22Rv1 (cell line): ENCODE measurements around the gene VANGL2.

ENCODE experiments used
- H3K27ac ChIP-seq: fragments of 450-650 bp; 2 replicates; pipeline ENCODE4 v1.5.1; 2017
- ZFX ChIP-seq: fragments of 450-650 bp; IDR thresholded peaks from 2 replicates; pipeline ENCODE4 v1.6.1; 2017; ENCODE audit warnings: antibody characterized with exemption, borderline replicate concordance
- TF ChIP-seq, protein P1 (sequence below): fragments of 450-650 bp; IDR thresholded peaks from 2 replicates; pipeline ENCODE4 v1.5.1; 2017; ENCODE audit warnings: mild to moderate bottlenecking

VANGL2 gene

DNA sequence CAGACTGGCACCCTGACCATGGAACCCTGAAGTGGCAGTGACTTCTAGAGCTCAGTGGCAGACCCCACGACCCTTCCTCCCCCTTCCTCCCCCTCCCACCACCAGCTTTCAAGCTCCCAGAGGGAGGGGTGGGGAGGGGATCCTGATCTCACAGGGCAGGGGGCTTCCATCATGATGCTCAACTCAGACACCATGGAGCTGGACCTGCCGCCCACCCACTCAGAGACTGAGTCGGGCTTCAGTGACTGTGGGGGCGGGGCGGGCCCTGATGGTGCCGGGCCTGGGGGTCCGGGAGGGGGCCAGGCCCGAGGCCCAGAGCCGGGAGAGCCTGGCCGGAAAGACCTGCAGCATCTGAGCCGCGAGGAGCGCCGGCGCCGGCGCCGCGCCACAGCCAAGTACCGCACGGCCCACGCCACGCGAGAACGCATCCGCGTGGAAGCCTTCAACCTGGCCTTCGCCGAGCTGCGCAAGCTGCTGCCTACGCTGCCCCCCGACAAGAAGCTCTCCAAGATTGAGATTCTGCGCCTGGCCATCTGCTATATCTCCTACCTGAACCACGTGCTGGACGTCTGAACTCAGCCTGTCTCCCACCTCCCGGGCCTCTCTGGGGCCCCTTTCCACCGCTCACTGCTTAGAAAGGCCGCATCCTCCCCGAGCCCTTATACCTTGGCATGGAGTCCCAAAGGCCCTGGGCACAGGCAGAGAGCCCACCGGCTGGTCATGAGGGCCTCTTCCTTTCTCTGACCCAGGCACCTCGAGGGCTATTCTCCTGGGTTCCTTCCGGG is 29.6 kb upstream of the VANGL2 start:
- TF ChIP-seq ZFX, result no peak
- TF ChIP-seq, protein P1, sequence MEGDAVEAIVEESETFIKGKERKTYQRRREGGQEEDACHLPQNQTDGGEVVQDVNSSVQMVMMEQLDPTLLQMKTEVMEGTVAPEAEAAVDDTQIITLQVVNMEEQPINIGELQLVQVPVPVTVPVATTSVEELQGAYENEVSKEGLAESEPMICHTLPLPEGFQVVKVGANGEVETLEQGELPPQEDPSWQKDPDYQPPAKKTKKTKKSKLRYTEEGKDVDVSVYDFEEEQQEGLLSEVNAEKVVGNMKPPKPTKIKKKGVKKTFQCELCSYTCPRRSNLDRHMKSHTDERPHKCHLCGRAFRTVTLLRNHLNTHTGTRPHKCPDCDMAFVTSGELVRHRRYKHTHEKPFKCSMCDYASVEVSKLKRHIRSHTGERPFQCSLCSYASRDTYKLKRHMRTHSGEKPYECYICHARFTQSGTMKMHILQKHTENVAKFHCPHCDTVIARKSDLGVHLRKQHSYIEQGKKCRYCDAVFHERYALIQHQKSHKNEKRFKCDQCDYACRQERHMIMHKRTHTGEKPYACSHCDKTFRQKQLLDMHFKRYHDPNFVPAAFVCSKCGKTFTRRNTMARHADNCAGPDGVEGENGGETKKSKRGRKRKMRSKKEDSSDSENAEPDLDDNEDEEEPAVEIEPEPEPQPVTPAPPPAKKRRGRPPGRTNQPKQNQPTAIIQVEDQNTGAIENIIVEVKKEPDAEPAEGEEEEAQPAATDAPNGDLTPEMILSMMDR, result no peak
- no peak overlapping the region for H3K27ac ChIP-seq

DNA sequence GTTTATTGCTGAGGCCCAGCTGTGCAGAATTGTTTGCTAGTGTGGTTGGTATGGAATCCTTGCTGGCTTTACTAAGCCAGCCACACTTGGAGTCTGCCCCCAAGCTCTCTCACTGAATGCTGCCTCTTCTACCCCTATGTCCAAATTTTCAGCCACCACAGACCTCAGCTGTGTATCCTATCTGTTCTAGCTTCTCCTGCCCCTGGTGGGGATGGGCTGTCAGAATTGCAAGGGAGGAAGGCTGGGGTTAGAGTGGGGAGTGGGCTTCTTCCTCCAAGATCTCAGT is 29.1 kb upstream of the VANGL2 start:
- H3K27ac ChIP-seq, result no peak overlapping the region
- TF ChIP-seq, protein P1, result no peak
- no peak for TF ChIP-seq ZFX

GRCh38 chr1:160371756-160372155 is 28.6 kb upstream of the VANGL2 start:
- TF ChIP-seq, protein P1, result no peak
- TF ChIP-seq ZFX, result no peak

GRCh38 chr1:160373696-160374095 is 26.7 kb upstream of the VANGL2 start:
- TF ChIP-seq, protein P1, result no peak
- no peak for TF ChIP-seq ZFX
- H3K27ac ChIP-seq, result no peak overlapping the region

More at GRCh38 chr1:160371756-160372155, 28.6 kb upstream of the VANGL2 start:
- H3K27ac ChIP-seq, result no peak overlapping the region

DNA sequence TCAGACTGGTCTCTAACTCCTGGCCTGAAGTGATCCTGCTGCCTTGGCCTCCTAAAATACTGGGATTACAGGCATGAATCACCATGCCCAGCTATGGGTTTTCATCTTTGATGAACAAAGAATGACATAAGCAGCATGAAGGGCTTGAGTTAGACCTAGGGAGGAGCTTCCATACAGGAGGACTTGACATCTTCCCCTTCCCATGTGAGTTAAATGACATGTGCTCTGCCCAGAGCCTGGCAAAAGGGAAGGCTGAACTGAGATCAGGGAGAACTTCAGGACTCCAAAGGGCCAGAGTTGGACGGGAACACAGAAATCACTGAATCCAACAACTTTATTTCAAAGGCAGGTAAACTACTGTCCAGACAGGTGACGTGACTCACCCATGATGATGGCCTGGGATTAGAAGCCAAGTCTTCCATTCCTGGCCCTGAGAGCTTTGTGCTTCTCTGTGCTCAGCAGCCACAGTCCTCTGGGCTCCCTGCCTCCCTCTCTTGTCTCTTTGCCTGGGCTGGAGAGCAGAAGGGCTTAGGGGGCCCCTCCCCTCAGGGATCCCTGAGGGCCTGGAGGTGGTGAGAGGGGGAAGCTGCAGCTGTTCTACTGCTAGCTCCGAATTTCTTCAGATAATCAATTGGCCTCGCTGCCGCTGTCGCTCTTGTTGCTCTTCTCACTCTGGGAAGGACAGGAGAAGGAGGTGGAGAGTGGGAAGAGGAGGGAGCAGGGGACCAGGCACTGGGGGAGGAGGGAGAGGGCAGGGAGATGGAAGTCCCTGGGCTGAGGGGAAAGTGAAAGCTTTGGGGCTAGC is 25.9 kb upstream of the VANGL2 start:
- no peak overlapping the region for H3K27ac ChIP-seq
- TF ChIP-seq ZFX, result no peak
- TF ChIP-seq, protein P1, result no peak

DNA sequence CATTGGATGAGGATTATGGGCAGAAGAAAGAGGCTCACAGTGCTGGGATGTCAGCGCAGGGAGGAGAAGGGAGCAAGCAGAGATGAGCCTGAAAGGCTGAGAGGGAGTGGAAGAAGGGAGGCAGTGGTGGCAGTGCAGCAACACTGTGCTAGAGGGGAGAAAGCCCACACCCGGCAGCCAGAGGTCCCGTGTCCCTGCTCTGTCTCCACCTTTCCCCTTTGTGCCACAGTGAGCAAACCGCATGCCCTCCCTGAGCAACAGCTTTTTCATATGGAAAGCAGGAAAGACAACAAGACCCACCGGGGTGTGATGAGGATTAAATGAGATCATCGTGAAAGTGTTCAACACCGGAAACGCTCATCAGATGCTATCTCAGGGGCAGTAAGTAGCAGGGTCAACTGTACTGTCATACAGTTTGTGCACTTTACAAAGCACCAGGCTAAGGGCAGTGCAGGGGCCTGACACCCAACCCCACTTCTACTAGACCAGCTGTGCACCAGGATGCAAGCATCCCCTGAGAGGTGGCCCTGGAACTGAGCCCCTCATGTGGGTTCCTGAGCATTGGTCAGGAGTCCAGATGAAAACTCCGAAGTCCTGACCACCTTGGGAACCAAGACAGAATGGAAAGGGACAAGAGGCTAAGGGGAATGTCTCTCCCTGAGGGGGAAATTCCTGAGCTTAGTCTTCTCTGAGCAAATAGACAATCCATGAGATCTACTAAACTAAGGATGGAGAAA is 24.4 kb upstream of the VANGL2 start:
- TF ChIP-seq ZFX, result no peak
- TF ChIP-seq, protein P1, result no peak
- no peak overlapping the region for H3K27ac ChIP-seq
